Stimulated activated CD8-positive, alpha-beta memory T cell treated with anti-CD3 and anti-CD28 coated beads, Interleukin-7, amount 100 ng/mL, for 4 hours (primary cell): ENCODE results near the gene GAGE13.
"Not testable (repeated sequence)": the region's sequence is repeated elsewhere in the genome, so short reads cannot be mapped to it uniquely, and the experiment has no call there.

Experiments
- DNase-seq, 2 donors: peaks; one replicate each; pipeline ENCODE4 v3.0.0-alpha.2; 2020; ENCODE audit warnings: low read depth in 2 of 2

The GAGE13 gene

GRCh38 chrX:49331841-49332240 lies 459 bp downstream of the GAGE13 start:
- DNase-seq: not testable (repeated sequence)

- not testable (repeated sequence) for DNase-seq
Measured at GRCh38 chrX:49341449-49341848, 10.1 kb downstream of the GAGE13 start.

GRCh38 chrX:49344496-49345175 lies 13.3 kb downstream of the GAGE13 start:
- not testable (repeated sequence) for DNase-seq

- DNase-seq: not testable (repeated sequence)
Measured at GRCh38 chrX:49345402-49345801, 14.0 kb downstream of the GAGE13 start.

GRCh38 chrX:49346150-49346549 lies 14.8 kb downstream of the GAGE13 start:
- not testable (repeated sequence) for DNase-seq
